ENCODE measurements around the gene ZBTB43. TPM values are rescaled to one million over a fixed set of nuclear protein-coding genes. Genes with fewer than 3 reads are reported as not detected.
A peak's percentile ranks its signal among the peaks of the same experiment; 100 is the strongest.
"Not testable (repeated sequence)": the region's sequence is repeated elsewhere in the genome, so short reads cannot be mapped to it uniquely, and the experiment has no call there.

ZBTB43 gene
- total RNA-seq, 2 donors from 2014 or later, result 17.5 to 34.0 TPM

GRCh38 chr9:126788046-126788445, 16.8 kb upstream of the ZBTB43 start:
- intact Hi-C loops (cut with DNase I), result no loop called here
- no peak for DNase-seq

GRCh38 chr9:126788634-126789349, 16.0 kb upstream of the ZBTB43 start:
- ATAC-seq, result no peak
- intact Hi-C loops (cut with DNase I), result no loop called here
- no peak for DNase-seq

More at GRCh38 chr9:126788046-126788445, 16.8 kb upstream of the ZBTB43 start:
- ATAC-seq, result no peak

- DNase-seq (no peak), ATAC-seq (no peak)
- intact Hi-C loops (cut with DNase I), result no loop called here
Observed at GRCh38 chr9:126790561-126790960, 14.3 kb upstream of the ZBTB43 start.

GRCh38 chr9:126791406-126792230, 13.2 kb upstream of the ZBTB43 start:
- DNase-seq (no peak), ATAC-seq (no peak)
- intact Hi-C loops (cut with DNase I), result no loop called here

DNA sequence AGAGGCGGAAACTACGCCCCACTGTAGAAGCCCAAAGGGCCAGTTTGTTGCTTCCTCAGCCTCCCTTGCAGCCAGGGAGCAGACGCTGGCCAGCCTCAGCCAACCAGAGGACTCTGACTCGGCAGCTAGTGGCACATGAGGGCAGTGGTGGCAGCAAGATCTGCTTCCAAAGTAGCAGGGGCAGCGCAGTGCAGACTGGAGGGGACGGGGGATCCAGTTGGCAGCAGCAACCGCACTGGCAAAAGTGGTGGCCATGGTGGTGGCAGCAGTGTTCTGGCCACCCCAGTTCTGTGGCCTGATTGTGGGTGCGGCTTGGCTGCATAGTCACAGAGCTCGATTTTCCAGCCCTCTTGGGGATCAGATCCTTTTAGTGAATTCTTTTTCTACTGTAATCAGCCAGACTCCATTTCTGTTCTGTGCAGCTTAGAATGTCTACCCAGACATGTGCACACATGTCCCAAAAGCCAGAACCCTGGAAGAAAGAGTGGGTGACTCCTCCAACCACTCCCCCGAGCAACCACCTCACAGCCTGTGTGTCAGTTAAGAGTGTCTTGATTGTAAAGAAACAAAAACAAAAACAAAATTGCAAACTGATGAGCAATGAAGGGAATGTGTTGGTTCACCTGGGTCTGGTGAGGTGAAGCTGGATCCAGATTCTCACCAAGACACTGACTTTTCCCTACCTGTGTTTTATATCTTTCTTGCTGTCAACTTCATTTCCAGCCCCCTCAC, 11.0 kb upstream of the ZBTB43 start:
- intact Hi-C loops (cut with DNase I), result no loop called here
- DNase-seq, result no peak
- ATAC-seq, result no peak

- DNase-seq (no peak), ATAC-seq (no peak)
- intact Hi-C loops (cut with DNase I), result no loop called here
Observed at GRCh38 chr9:126794441-126794840, 10.4 kb upstream of the ZBTB43 start.

GRCh38 chr9:126796758-126797157, 8.1 kb upstream of the ZBTB43 start:
- intact Hi-C loops (cut with DNase I), result no loop called here
- DNase-seq (no peak), ATAC-seq (no peak)

DNA sequence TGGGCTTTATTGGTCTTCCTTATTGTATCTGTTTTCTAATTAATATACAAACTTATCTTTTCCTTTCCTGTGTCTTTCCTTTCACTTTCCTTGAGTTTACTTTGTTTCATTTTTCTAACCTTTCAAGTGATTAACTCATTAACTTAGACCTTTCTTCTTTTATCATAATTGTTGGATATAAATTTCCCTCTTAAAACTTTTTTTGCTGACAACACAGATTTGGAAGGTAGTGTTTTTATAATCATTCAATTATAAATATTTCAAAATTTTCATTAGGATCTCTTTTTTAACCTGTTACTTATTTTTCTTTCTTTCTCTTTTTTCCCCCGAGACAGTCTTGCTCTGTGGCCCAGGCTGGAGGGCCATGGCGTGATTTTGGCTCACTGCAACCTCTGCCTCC, 6.9 kb upstream of the ZBTB43 start:
- ATAC-seq (no peak), DNase-seq (no peak)
- intact Hi-C loops (cut with DNase I), result no loop called here

DNA sequence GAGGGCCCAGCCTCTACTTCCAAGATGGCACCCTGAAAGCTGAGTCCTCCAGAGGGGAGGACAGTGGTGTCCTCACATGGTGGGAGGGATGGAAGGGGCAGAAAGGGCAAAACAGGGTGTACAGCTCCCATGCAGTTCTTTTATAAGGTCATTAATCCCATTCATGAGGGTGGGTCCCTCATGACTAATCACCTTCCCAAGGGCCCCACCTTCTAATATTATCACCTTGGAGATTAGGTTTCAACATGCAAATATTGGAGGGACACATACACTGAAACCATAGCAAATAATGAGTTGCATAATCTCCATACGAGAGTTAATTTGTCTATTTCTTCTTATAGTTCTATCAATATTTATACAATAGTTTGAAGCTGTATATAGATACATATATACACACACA, 5.8 kb upstream of the ZBTB43 start:
- ATAC-seq, result no peak
- intact Hi-C loops (cut with DNase I), result no loop called here
- DNase-seq, result no peak

GRCh38 chr9:126802318-126803059, 2.4 kb upstream of the ZBTB43 start:
- intact Hi-C loops (cut with DNase I), result no loop called here
- DNase-seq, result no peak
- ATAC-seq, result no peak

DNA sequence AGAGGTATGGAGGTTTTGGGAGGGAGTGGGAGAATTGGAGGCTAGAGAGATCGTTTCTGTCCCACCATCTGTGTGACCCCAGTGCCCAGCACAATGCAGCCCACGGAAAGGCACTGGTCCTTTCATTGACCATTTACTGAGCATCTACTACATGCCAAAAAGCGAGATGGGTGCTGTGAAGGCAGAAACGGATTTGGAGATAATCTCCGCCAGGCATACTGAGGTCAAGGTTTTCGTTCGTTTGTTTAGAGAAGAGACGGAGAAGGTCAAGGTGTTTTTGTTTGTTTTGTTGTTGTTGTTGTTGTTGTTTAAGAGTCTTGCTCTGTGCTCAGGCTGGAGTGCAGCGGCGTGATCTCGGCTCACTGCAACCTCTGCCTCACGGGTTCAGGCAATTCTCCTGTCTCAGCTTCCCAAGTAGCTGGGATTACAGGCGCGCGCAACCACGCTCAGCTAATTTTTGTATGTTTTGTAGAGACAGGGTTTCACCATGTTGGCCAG, 593 bp upstream of the ZBTB43 start:
- DNase-seq (no peak), ATAC-seq (no peak)
- intact Hi-C loops (cut with DNase I), result no loop called here

GRCh38 chr9:126805554-126806262, 868 bp downstream of the ZBTB43 start:
- DNase-seq (peak; percentile 70), ATAC-seq (peak; percentile 48 to 86)
- intact Hi-C loops (cut with DNase I), result no loop called here

- intact Hi-C loops (cut with DNase I), result no loop called here
- no peak for ATAC-seq
- no peak for DNase-seq
Observed at GRCh38 chr9:126806336-126806735, 1.5 kb downstream of the ZBTB43 start.

DNA sequence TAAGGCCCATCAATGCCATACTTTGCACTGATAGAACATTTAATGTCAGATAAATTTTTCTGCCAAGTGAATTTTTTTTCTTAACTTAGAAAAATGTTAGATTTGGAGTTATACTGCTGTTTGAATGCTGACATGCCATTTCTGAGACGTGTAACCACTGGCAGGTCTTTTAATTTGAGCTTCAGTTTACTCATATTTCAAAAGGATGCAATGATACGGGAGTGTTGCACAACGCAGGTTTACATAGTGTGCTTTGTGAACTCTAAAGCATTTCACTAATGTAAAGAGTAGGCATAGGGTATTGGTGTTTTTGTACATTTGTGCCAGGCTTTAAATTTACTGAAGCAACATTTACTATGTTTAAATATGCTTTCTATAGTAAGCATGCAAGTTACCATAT, 4.2 kb downstream of the ZBTB43 start:
- intact Hi-C loops (cut with DNase I), result no loop called here
- DNase-seq (no peak), ATAC-seq (no peak)

DNA sequence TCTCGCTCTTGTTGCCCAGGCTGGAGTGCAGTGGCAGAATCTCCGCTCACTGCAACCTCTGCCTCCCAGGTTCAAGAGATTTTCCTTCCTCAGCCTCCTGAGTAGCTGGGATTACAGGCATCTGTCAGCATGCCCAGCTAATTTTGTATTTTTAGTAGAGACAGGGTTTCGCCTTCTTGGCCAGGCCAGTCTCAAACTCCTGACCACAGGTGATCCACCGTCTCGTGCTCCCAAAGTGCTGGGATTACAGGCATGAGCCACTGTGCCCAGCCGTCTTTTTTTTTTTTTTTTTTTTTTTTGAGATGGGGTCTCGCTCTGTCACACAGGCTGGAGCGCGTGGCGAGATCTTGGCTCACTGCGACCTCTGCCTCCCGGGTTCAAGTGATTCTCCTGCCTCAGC, 5.4 kb downstream of the ZBTB43 start:
- intact Hi-C loops (cut with DNase I); ATAC-seq; DNase-seq: not testable (repeated sequence)

DNA sequence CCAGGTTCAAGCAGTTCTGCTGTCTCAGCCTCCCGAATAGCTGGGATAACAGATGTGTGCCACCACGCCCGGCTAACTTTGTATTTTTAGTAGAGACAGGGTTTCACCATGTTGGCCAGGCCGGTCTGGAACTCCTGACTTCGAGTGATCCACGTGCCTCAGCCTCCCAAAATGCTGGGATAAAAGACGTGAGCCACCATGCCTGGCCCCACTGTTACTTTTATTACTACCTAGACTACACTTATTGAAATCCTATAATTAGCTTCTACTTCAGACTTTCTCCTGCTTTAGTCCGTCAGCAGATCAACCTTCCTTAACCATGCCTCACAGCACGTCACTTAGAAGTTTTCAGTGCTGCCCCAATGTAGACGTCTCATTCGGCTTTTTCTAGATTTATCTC, 8.2 kb downstream of the ZBTB43 start:
- intact Hi-C loops (cut with DNase I), result no loop called here
- DNase-seq (no peak), ATAC-seq (no peak)

DNA sequence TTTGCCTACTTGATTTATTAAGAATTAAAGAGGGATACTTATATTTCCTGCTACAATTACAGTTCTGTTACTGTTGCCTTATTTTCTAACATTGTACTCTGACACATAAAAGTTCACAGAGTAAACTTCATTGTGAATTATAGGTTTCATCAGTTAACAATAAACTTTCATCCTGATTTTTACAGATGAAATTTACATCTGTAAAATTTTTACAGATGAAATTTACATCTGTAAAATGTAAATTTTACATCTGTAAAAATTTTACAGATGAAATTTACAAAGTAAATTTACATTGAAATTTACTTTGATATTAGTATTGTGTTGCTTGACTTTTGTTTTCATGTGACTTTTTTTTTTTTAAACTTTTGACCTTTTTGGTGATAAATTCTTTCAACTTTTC, 9.3 kb downstream of the ZBTB43 start:
- ATAC-seq (no peak), DNase-seq (no peak)
- intact Hi-C loops (cut with DNase I), result no loop called here

GRCh38 chr9:126817615-126818014, 12.8 kb downstream of the ZBTB43 start:
- DNase-seq; ATAC-seq; intact Hi-C loops (cut with DNase I): not testable (repeated sequence)

DNA sequence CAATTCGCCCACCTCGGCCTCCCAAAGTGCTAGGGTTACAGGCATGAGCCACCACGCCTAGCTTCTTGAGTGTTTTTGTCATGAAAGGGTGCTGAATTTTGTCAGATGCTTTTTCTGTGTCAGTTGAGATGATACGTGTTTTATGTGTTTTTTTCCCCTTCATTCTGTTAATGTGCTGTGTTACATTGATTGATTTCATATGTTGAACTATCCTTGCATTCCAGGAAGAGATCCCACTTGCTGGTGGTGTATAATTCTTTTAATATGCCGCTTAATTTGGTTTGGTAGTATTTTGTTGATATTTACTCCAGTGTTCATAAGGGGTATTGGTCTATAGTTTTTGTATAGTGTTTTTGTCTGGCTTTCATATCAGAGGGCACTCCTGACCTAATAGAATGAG, 13.6 kb downstream of the ZBTB43 start:
- no peak for DNase-seq
- intact Hi-C loops (cut with DNase I), result no loop called here
- ATAC-seq, result no peak
